ENCODE measurements around the gene COL15A1. TPM values are rescaled to one million over a fixed set of nuclear protein-coding genes. Genes with fewer than 3 reads are reported as not detected.

The COL15A1 gene
- total and polyA plus RNA-seq, 2 donors (not counting 1 experiment from before 2014, with no cell fraction given): not detected

GRCh38 chr9:98967680-98968079 is 24.0 kb downstream of the COL15A1 start:
- intact Hi-C loops (cut with micrococcal nuclease): no loop called here
- no peak overlapping the region for H2AFZ ChIP-seq (ENCODE audit: insufficient read depth, low read depth, low read length, poor library complexity, severe bottlenecking)
- ChIA-PET CTCF (no interaction called here), POLR2A (no interaction called here)
- DNase-seq: no peak
- Mint-ChIP-seq H3K27ac (no peak overlapping the region), H3K4me3 (no peak overlapping the region), H3K9me3 (ENCODE audit: insufficient read depth) (no peaks in the 10 kb centered on the region), H3K4me1 (no peaks in the 10 kb centered on the region), H3K27me3 (peaks cover 1% of the 10 kb centered on the region)
- WGBS (ENCODE audit: insufficient coverage): 88% methylated on average over 3 of the region's 4 CpGs
- no peak overlapping the region for H3K27ac ChIP-seq (ENCODE audit: low read length in 2 of 2)
- H4K20me1 ChIP-seq (ENCODE audit: control insufficient read depth, insufficient read depth, low read length, poor library complexity, severe bottlenecking): no peaks in the 10 kb centered on the region
- ATAC-seq (ENCODE audit: low read depth): no peak
- TF ChIP-seq, protein P1, sequence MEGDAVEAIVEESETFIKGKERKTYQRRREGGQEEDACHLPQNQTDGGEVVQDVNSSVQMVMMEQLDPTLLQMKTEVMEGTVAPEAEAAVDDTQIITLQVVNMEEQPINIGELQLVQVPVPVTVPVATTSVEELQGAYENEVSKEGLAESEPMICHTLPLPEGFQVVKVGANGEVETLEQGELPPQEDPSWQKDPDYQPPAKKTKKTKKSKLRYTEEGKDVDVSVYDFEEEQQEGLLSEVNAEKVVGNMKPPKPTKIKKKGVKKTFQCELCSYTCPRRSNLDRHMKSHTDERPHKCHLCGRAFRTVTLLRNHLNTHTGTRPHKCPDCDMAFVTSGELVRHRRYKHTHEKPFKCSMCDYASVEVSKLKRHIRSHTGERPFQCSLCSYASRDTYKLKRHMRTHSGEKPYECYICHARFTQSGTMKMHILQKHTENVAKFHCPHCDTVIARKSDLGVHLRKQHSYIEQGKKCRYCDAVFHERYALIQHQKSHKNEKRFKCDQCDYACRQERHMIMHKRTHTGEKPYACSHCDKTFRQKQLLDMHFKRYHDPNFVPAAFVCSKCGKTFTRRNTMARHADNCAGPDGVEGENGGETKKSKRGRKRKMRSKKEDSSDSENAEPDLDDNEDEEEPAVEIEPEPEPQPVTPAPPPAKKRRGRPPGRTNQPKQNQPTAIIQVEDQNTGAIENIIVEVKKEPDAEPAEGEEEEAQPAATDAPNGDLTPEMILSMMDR (IDR thresholded peaks at IDR 0.05): no peak
- TF ChIP-seq EZH2 (IDR thresholded peaks at IDR 0.05; ENCODE audit: borderline replicate concordance, insufficient read depth, low read depth, low read length, poor library complexity, severe bottlenecking): no peak
- no peaks in the 10 kb centered on the region for H3K27me3 ChIP-seq (replicated peaks in 1 of 4; ENCODE audit: control extremely low read depth in 1 of 4, control insufficient read depth in 3 of 4, insufficient read depth in 4 of 4, low read length in 3 of 4)
- H3K9ac ChIP-seq (ENCODE audit: low read length): no peak overlapping the region
- no peak overlapping the region for H3K4me3 ChIP-seq (ENCODE audit: control extremely low read depth in 1 of 5, extremely low read depth in 1 of 5, insufficient read depth in 1 of 5, low read depth in 2 of 5, low read length in 4 of 5)
- no peaks in the 10 kb centered on the region for H3K9me3 ChIP-seq (ENCODE audit: control extremely low read depth in 1 of 3, control insufficient read depth in 2 of 3, insufficient read depth in 1 of 3, low read length in 2 of 3)
- H3K79me2 ChIP-seq (ENCODE audit: control insufficient read depth, insufficient read depth, low read length): no peaks in the 10 kb centered on the region
- H3K4me2 ChIP-seq (replicated peaks; ENCODE audit: low read depth, low read length, poor library complexity, severe bottlenecking): no peak overlapping the region
- H3K36me3 ChIP-seq (replicated peaks in 1 of 2; ENCODE audit: control extremely low read depth in 1 of 2, control insufficient read depth in 1 of 2, extremely low read depth in 1 of 2, insufficient read depth in 2 of 2, low read length in 1 of 2): no peaks in the 10 kb centered on the region
- H3K4me1 ChIP-seq (ENCODE audit: control insufficient read depth in 2 of 2, insufficient read depth in 2 of 2, low read length in 2 of 2): no peaks in the 10 kb centered on the region

GRCh38 chr9:98968601-98969337 is 25.1 kb downstream of the COL15A1 start:
- WGBS (ENCODE audit: insufficient coverage): 76% methylated on average over 3 of the region's 6 CpGs
- Mint-ChIP-seq H3K4me3 (no peak overlapping the region), H3K4me1 (no peaks in the 10 kb centered on the region), H3K27ac (no peak overlapping the region), H3K27me3 (peaks cover 5% of the 10 kb centered on the region), H3K9me3 (ENCODE audit: insufficient read depth) (no peaks in the 10 kb centered on the region)
- DNase-seq (no peak), ATAC-seq (ENCODE audit: low read depth) (no peak)
- Histone ChIP-seq H3K9ac (ENCODE audit: low read length) (no peak overlapping the region), H3K4me3 (ENCODE audit: control extremely low read depth in 1 of 5, extremely low read depth in 1 of 5, insufficient read depth in 1 of 5, low read depth in 2 of 5, low read length in 4 of 5) (no peak overlapping the region), H3K36me3 (replicated peaks in 1 of 2; ENCODE audit: control extremely low read depth in 1 of 2, control insufficient read depth in 1 of 2, extremely low read depth in 1 of 2, insufficient read depth in 2 of 2, low read length in 1 of 2) (no peaks in the 10 kb centered on the region), H4K20me1 (ENCODE audit: control insufficient read depth, insufficient read depth, low read length, poor library complexity, severe bottlenecking) (no peaks in the 10 kb centered on the region), H2AFZ (ENCODE audit: insufficient read depth, low read depth, low read length, poor library complexity, severe bottlenecking) (no peak overlapping the region), H3K4me1 (ENCODE audit: control insufficient read depth in 2 of 2, insufficient read depth in 2 of 2, low read length in 2 of 2) (no peaks in the 10 kb centered on the region), H3K27me3 (replicated peaks in 1 of 4; ENCODE audit: control extremely low read depth in 1 of 4, control insufficient read depth in 3 of 4, insufficient read depth in 4 of 4, low read length in 3 of 4) (peaks cover 0 to 3% (median 0%) of the 10 kb centered on the region in 4 experiments), H3K9me3 (ENCODE audit: control extremely low read depth in 1 of 3, control insufficient read depth in 2 of 3, insufficient read depth in 1 of 3, low read length in 2 of 3) (no peaks in the 10 kb centered on the region), H3K79me2 (ENCODE audit: control insufficient read depth, insufficient read depth, low read length) (no peaks in the 10 kb centered on the region), H3K27ac (ENCODE audit: low read length in 2 of 2) (no peak overlapping the region), H3K4me2 (replicated peaks; ENCODE audit: low read depth, low read length, poor library complexity, severe bottlenecking) (no peak overlapping the region)
- ChIA-PET CTCF (interaction anchor here (1.9 kb wide), 1 partner anchor 30 kb away, joined by 6 read pairs; no protein-coding TSS in a partner anchor), POLR2A (no interaction called here)
- TF ChIP-seq, protein P1 (IDR thresholded peaks at IDR 0.05): no peak
- no peak for TF ChIP-seq EZH2 (IDR thresholded peaks at IDR 0.05; ENCODE audit: borderline replicate concordance, insufficient read depth, low read depth, low read length, poor library complexity, severe bottlenecking)
- intact Hi-C loops (cut with micrococcal nuclease): no loop called here
